Skeletal muscle cell (primary cell): ENCODE measurements around the gene PPIE.
A peak's percentile ranks its signal among the peaks of the same experiment; 100 is the strongest.

Experiments
- DNase-seq: peaks from one replicate; pipeline ENCODE4 v3.0.0-alpha.2; 2010; ENCODE audit warnings: low read depth
- H3K4me3 ChIP-seq: 2 replicates; pipeline ENCODE4 v1.5.1; 2011; ENCODE audit warnings: low read depth, mild to moderate bottlenecking, control low read depth, low read length, moderate library complexity

Gene PPIE

DNA sequence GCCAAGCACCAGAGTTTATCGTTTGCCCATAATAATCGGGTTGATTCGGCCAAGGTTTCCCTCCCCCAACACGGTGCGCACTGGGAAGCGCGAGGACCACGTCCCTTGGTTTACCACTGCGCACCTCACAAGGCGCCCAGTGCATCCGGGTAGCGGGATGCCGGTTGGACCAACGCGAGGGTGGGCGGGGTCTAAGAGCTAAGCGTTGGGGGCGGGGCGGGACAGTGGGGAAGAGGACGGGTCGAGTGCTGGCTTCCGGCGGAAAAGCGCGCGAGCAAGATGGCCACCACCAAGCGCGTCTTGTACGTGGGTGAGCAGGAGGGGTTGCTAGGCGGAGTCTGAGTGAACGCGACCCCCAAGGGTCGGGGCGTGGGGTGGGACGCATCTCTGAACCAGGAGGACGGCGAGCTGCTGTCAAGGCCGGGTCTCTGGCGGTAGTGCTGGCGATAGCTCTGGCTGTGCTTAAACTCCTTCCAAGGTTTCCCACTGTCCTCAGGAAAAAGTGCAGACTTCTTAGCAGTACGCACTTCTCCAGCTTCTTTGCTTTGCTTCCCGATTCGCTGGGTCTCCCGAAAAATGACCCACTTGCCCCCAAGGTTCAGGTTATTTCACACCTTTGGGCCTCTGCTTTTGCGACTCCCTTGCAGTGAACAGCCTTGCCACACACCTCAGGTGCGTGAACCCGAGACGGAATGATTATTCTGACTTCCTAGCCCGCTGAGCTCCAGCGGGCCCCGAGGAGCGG is at the start of gene PPIE:
Gene PPIE (plus strand): TSS at position 261 of the 745 bp plus-strand sequence. CDS start 19 bp downstream, at position 280.
- peak; percentile 65 for DNase-seq
- peak within 1 kb of the TSS; percentile 89 for H3K4me3 ChIP-seq

DNA sequence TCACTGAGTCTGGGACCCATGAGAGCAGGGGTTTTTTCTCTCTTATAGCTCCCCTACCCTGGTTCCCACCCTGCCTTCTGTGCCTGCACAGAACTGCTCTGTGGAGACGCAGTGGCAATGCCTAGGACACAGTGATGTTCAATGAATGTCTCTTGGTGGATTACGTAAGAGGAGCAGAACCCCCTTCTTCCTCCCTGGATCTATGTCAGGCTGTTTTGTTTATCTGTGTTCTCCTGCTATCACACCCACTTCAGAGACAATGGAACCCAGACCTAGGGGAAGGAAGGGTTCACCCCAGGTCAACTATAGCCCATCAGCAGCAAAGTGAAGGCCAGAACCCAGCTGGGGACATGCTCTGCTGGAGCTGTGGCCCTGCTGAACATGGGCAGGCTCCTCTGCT is 49.5 kb upstream of the PPIE start:
- no peak for DNase-seq
- no peak overlapping the region for H3K4me3 ChIP-seq

- DNase-seq: no peak
- no peak overlapping the region for H3K4me3 ChIP-seq
These were observed 49.0 kb upstream of the PPIE start for GRCh38 chr1:39689635-39690034.

GRCh38 chr1:39690225-39690624 is 48.5 kb upstream of the PPIE start:
- no peak for DNase-seq

DNA sequence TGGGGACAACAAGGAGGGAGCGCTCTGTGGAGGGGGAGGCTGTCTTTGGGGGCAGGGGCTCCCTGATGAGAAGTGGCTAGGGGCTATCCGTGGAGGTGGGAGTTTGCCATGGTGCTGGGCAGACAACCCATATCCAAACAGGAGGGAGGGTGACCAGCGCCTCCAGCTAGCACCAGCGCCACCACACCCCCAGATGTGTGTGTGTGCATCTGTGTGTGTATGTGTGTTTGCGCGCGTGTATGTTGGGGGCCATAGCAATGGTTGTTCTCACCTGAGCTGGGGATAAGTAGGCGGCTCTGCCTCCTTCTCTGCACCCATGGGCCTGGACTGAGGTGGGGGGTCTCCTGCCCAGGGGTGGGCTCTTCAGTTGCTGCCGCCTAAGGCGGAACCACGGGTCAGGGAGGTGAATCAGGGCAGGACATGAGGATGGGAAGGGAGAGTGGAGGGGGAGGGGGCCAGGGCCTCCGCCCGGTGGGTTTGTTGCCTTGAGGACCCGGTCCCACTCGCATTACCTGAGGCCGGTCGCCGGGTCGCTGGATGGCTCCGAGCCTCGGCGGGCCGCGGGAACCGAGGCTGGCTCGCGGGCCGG is 47.8 kb upstream of the PPIE start:
- no peak for DNase-seq
- H3K4me3 ChIP-seq: peak overlapping the region; percentile 8

More at GRCh38 chr1:39690225-39690624, 48.5 kb upstream of the PPIE start:
- H3K4me3 ChIP-seq: no peak overlapping the region

DNA sequence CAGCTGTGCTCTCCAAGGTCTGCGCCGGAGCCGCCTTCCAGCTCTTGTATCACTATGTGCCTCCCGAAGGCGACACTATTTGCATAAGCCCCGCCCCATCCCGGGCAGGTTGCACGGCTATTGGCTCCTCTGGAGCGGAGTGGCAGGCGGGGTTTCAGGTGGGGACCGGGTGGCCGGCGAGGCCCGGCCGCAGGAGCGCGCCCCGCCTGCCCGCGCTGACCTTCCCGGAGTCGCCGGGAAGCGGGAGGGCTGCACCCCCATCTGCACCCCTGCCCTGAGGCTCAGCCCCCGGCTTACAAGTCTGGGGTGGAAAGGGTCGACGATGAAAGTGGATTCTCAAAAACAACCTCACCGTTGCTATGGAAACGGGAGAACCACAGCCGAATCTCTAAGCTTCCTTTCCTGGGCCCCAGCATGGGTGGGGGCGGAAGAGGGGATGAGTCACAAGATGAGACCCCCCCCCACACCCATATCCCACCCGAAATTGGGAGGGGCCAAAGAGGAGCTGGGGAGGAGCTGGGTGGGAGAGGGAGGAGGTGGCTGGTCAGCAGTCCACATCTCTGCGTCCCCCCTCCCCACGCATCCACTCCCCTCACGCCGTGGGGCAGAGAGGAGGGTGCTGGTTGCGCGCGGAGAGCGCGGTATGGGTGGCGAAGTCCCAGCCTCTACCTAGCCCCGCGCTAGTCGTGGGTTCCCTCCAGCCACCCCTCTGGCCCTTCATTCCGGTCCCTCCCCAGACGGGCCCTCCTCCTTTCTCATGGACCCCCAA is 47.1 kb upstream of the PPIE start, which contains the start of gene HPCAL4:
Gene HPCAL4 (minus strand): TSS at position 51 of the 769 bp plus-strand sequence. CDS start 6,830 bp downstream, outside the sequence.
- peak within 1 kb of the TSS; percentile 27 for H3K4me3 ChIP-seq

GRCh38 chr1:39692152-39693074 is 46.3 kb upstream of the PPIE start:
- no peak for DNase-seq
- H3K4me3 ChIP-seq: no peak overlapping the region

More for the DNA sequence above, 47.1 kb upstream of the PPIE start, which contains the start of gene HPCAL4:
- no peak for DNase-seq

GRCh38 chr1:39694026-39694425 is 44.7 kb upstream of the PPIE start:
- DNase-seq: peak; percentile 31
- H3K4me3 ChIP-seq: no peak overlapping the region

- H3K4me3 ChIP-seq: no peak overlapping the region
- DNase-seq: no peak
These were observed 43.7 kb upstream of the PPIE start for GRCh38 chr1:39695016-39695415.

GRCh38 chr1:39696448-39696847 is 42.2 kb upstream of the PPIE start:
- no peak for DNase-seq
- H3K4me3 ChIP-seq: no peak overlapping the region

DNA sequence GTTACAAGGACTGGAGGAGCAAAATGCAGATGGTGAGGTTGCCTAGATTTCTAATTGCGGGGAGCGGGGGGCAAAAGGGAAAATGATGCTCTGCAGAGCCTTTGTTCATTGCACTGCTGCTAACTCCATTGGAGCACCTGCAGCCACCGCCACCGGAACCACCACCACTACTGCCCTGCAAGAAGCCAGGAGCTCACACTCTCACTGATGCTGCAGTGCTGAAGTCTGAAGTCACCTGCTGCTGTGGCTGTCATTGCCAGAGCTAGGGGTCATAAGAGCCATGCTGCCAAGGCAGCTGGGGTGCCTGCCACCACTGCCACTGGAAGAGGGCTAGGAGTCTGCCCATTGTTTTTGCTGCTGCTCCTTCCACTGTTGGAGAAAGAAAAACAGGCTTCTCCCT is 40.1 kb upstream of the PPIE start:
- H3K4me3 ChIP-seq: no peak overlapping the region
- DNase-seq: no peak

DNA sequence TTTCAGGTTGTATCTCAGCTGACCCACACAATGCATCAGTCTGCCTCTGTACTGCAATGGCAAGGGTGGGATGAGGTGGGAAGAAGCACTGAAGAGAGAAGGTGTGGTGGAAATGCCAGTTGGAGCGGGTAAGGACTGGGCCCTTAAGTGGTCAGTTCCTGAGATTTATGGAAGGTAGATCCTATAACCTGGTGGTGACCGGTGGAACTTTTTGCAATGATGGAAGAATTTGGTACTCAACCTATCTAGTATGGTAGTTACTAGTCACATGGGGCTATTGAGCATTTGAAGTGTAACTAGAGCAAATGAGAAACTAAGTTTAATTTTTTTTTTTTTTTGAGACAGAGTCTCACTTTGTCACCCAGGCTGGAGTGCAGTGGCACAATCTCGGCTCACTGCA is 39.3 kb upstream of the PPIE start:
- no peak for DNase-seq
- no peak overlapping the region for H3K4me3 ChIP-seq

DNA sequence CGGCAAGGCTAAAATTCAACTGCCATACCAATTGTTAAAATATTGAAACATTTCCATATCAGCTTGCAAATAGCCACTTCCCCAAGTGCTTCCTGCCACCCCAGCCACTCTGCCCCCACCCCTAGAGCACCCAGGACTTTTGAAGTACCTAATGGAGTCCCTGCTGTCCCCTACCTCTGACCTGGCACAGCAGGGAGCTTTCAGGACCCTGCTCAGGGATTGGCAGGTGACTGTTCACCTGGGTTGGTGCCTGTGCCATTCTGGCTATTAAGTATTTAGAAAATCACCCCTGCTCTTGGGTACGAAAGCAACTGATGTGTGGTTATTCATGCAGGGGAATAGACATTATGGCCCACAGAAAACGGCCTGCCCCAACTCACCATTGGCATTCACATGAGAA is 38.3 kb upstream of the PPIE start:
- no peak for DNase-seq
- no peak overlapping the region for H3K4me3 ChIP-seq

- DNase-seq: peak; percentile 34
- peak overlapping the region; percentile 24 for H3K4me3 ChIP-seq
These were observed 37.6 kb upstream of the PPIE start for GRCh38 chr1:39701049-39701439.

DNA sequence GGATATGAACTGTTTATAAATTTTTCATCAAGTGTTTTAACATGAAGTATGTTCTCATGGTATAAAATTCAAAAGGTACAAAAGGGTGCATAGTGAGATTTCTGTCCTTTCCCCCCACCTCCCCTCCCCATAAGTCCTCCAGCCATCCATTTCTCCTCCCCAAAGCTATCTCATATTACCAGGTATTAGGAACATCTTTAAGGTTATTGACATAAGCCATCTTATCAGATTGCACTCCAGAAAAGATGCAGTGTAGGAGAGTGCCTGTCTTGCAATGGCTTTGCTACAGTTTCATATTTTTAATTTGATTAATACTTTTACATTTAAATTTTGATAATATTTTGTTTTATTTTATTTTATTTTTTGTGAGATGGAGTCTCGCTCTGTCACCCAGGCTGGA is 33.9 kb upstream of the PPIE start:
- no peak overlapping the region for H3K4me3 ChIP-seq

GRCh38 chr1:39707506-39707905 is 31.2 kb upstream of the PPIE start:
- DNase-seq: no peak
- H3K4me3 ChIP-seq: no peak overlapping the region

More for the DNA sequence above, 33.9 kb upstream of the PPIE start:
- DNase-seq: no peak

DNA sequence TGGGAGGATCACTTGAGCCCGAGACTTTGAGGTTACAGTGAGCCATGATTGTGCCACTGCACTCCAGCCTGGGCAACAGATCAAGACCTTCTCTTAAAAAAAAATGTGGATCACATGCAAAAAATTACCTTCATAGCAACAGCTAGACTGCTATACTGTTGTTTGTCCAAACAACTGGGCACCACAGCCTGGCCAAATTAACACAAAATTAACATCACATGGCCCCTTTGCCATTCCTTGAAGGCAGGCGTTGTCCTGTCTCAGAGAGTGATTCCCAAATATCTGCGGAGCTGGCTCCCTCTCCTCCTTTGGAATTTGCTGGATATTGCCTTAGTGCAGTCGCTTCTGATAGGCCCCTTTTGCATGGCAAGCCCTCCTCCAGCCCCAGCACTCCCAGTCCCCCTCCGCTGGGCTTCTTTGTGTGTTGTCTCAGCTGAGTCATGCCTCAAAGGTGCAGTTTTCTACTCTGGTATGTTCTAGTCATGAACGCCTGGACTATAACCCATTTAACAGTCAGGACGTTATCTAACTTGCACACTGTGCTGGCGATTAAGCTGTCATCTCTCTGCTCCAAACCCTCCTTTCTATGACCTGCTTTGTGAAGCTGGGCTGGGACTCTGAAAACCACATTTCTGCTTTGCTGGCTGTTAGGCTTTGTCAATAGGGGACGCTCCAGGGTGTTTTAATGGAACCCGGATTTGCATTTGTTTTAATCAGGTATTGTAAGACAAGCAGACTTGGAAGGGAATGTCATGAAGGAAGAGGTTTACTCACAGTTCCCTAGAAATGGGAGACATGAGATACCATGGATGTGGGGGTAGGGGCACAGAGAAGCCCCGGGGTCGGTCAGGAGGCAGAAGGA is 27.3 kb upstream of the PPIE start:
- H3K4me3 ChIP-seq: no peak overlapping the region
- no peak for DNase-seq

DNA sequence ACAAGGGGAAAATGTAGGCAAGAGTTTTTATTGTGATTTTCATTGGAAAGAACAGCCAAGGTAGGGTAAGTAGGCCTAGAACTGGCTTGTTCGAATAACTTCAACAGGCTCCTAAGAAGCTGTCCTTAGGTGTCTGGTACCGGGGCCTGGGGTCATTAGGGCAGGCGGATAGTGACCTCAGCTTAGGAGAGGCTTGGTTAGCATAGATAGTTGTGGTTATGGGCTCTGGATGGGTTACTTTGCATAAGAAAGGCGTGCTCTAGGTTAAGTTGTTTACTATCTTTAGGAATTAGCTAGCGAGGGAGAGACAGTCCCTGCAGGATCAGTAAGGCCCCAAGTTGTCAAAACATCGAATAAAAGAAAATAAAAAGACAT is 26.7 kb upstream of the PPIE start:
- DNase-seq: no peak
- H3K4me3 ChIP-seq: no peak overlapping the region
